GM12878 (cell line): ENCODE measurements around the gene RPUSD1.

ENCODE experiments used
- DPF2 ChIP-seq: fragments of 450-650 bp; IDR thresholded peaks from 2 replicates; pipeline ENCODE4 v1.6.1; 2017; ENCODE audit warnings: mild to moderate bottlenecking
- EP300 ChIP-seq, 2 experiments: fragments of 150-350 bp in 1 of 2; IDR thresholded peaks; 2 replicates each; pipeline ENCODE4 v1.6.1; 2011 to 2012; ENCODE audit warnings: low read depth in 2 of 2, low read length in 2 of 2, borderline replicate concordance in 1 of 2, improper control_type of control experiment in 1 of 2, inconsistent platforms in 1 of 2; ENCODE audit not compliant: control insufficient read depth in 1 of 2
- POLR2A ChIP-seq: IDR thresholded peaks from 2 replicates; pipeline ENCODE4 v1.6.1; 2011; ENCODE audit warnings: low read depth, mild to moderate bottlenecking, low read length
- POLR2AphosphoS5 ChIP-seq: IDR thresholded peaks from 2 replicates; pipeline ENCODE4 v1.6.1; 2011; ENCODE audit warnings: mild to moderate bottlenecking, low read length, inconsistent platforms
- RFX5 ChIP-seq: IDR thresholded peaks from 2 replicates; pipeline ENCODE4 v1.6.1; 2011; ENCODE audit warnings: low read depth, low read length, improper control_type of control experiment
- SRF ChIP-seq, 2 experiments: IDR thresholded peaks; 2 replicates each; pipeline ENCODE4 v1.6.1; 2011; ENCODE audit warnings: low read depth in 2 of 2, low read length in 2 of 2, mild to moderate bottlenecking in 1 of 2, moderate library complexity in 1 of 2
- TF ChIP-seq, protein P1 (sequence below): IDR thresholded peaks from 2 replicates; pipeline ENCODE4 v1.6.1; 2012; ENCODE audit warnings: low read depth, low read length, improper control_type of control experiment
- TF ChIP-seq, protein P2 (sequence below), 3 experiments: IDR thresholded peaks in 2 of 3; conservative IDR thresholded peaks in 1 of 3; 2 replicates each; pipeline ENCODE4 v1.5.1; 2011; ENCODE audit warnings: low read depth in 3 of 3, low read length in 3 of 3, mild to moderate bottlenecking in 3 of 3, control low read depth in 2 of 3, moderate library complexity in 2 of 3, inconsistent platforms in 1 of 3, mixed read lengths in 1 of 3; ENCODE audit not compliant: control insufficient read depth in 2 of 3, insufficient read depth in 1 of 3; ENCODE audit errors: extremely low read depth in 1 of 3
- TF ChIP-seq, protein P3 (sequence below): fragments of 450-650 bp; IDR thresholded peaks from 2 replicates; pipeline ENCODE4 v1.6.1; 2017; ENCODE audit warnings: mild to moderate bottlenecking

DNA sequence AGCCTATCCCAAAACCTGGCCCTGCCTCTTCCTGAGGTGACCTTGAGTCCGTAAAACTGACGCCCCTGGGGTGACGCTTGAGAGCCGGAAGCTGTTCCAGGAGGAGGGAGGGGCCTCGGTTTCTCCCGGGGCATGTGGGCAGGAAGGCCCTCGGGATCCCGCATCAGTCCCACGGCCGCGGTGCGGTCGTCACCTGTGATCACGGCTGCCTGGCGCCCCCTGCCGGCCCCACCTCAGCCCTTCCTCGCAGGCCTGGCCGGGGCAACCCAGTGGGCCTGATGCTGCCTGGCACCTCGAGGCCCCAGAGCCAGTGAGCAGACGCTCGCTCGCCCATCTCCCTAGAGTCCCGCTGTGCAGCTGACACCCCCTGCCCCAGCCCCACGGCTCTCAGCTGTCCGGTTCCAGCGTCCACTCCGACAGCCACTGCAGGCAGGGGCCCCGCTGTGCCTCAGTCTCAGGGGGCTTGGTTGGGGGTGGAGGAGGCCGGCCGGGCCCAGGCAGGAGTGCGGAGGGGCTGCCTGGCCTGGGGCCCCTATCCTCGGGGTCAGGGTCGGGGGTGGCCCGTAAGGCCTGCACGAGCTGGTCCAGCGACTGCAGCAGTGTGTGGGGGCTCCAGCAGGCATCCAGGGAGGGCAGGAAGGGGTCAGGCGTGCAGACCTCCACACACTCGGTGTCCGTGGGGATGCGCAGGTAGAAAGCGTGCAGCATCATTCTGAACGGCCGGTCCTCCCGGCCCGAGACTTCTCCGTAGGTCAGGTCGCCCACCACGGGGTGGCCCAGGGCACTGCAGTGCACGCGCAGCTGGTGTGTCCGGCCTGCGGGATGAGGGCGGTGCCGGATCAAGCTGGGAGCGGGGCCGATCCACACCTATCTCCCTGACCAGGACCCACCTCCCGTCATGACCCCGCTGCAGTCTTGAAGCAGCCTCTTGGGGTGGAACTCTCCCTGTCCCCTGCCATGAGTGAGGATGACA lies 2.3 kb downstream of the RPUSD1 start:
- TF ChIP-seq, protein P1, sequence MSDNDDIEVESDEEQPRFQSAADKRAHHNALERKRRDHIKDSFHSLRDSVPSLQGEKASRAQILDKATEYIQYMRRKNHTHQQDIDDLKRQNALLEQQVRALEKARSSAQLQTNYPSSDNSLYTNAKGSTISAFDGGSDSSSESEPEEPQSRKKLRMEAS, result no peak
- no peak for TF ChIP-seq DPF2
- no peak for TF ChIP-seq EP300 (IDR thresholded peaks at IDR 0.05; ENCODE audit: borderline replicate concordance in 1 of 2, control insufficient read depth in 1 of 2, low read depth in 2 of 2, low read length in 2 of 2)
- TF ChIP-seq RFX5, result no peak
- TF ChIP-seq, protein P2, sequence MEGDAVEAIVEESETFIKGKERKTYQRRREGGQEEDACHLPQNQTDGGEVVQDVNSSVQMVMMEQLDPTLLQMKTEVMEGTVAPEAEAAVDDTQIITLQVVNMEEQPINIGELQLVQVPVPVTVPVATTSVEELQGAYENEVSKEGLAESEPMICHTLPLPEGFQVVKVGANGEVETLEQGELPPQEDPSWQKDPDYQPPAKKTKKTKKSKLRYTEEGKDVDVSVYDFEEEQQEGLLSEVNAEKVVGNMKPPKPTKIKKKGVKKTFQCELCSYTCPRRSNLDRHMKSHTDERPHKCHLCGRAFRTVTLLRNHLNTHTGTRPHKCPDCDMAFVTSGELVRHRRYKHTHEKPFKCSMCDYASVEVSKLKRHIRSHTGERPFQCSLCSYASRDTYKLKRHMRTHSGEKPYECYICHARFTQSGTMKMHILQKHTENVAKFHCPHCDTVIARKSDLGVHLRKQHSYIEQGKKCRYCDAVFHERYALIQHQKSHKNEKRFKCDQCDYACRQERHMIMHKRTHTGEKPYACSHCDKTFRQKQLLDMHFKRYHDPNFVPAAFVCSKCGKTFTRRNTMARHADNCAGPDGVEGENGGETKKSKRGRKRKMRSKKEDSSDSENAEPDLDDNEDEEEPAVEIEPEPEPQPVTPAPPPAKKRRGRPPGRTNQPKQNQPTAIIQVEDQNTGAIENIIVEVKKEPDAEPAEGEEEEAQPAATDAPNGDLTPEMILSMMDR (IDR thresholded peaks at IDR 0.05 in 2 of 3, conservative IDR thresholded peaks at IDR 0.05 in 1 of 3; ENCODE audit: control insufficient read depth in 2 of 3, extremely low read depth in 1 of 3, insufficient read depth in 1 of 3, low read depth in 3 of 3, low read length in 3 of 3), result peak; percentile 60 to 80 (median 74)
- TF ChIP-seq POLR2A, result no peak
- no peak for TF ChIP-seq POLR2AphosphoS5
- TF ChIP-seq, protein P3, sequence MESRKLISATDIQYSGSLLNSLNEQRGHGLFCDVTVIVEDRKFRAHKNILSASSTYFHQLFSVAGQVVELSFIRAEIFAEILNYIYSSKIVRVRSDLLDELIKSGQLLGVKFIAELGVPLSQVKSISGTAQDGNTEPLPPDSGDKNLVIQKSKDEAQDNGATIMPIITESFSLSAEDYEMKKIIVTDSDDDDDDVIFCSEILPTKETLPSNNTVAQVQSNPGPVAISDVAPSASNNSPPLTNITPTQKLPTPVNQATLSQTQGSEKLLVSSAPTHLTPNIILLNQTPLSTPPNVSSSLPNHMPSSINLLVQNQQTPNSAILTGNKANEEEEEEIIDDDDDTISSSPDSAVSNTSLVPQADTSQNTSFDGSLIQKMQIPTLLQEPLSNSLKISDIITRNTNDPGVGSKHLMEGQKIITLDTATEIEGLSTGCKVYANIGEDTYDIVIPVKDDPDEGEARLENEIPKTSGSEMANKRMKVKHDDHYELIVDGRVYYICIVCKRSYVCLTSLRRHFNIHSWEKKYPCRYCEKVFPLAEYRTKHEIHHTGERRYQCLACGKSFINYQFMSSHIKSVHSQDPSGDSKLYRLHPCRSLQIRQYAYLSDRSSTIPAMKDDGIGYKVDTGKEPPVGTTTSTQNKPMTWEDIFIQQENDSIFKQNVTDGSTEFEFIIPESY, result peak; percentile 89; the same call in 1 of the 2 replicates
- TF ChIP-seq SRF (IDR thresholded peaks at IDR 0.05; ENCODE audit: low read depth in 2 of 2, low read length in 2 of 2), result no peak
